GM12878 (cell line): ENCODE results near the gene C15orf61. TPM values are rescaled to one million over a fixed set of nuclear protein-coding genes. Genes with fewer than 3 reads are reported as not detected.

Source experiments
- BCL3 ChIP-seq: IDR thresholded peaks from 2 replicates; pipeline ENCODE4 v1.6.1; 2011; ENCODE audit warnings: borderline replicate concordance, low read depth, mild to moderate bottlenecking, moderate library complexity, low read length; ENCODE audit not compliant: insufficient read depth, poor library complexity, severe bottlenecking
- CUX1 ChIP-seq: IDR thresholded peaks from 2 replicates; pipeline ENCODE4 v1.6.1; 2012; ENCODE audit warnings: improper control_type of control experiment, low read depth, low read length; ENCODE audit not compliant: insufficient replicate concordance
- WRNIP1 ChIP-seq: IDR thresholded peaks from 2 replicates; pipeline ENCODE4 v1.6.1; 2011; ENCODE audit warnings: low read depth, low read length, improper control_type of control experiment, borderline replicate concordance
- polyA plus RNA-seq, 11 experiments: library from polyadenylated mRNA; depleted of rRNA in 4 of 11; unstranded in 6 of 11; stranded (reverse) in 5 of 11; fragments of >200 nt; fragmentation: Nextera tagmentation in 4 of 11; fragmentation: Illumina TruSeq in 1 of 11; extraction: Ambion mirVana in 4 of 11; extraction: Trizol in 1 of 11; gene quantifications; 1 replicate in 1 of 11; 2 replicates in 10 of 11; pipeline versions ENCODE4 v1.2.1 to v1.2.3, GENCODE V29; 2011 to 2016; ENCODE audit warnings: inconsistent platforms in 2 of 11, missing spikeins in 2 of 11, low read depth in 1 of 11
- total RNA-seq, 4 experiments: library from RNA; depleted of rRNA in 3 of 4; stranded (reverse); fragments of >200 nt in 3 of 4; fragmentation: Illumina TruSeq in 1 of 4; extraction: Trizol in 1 of 4; gene quantifications; 2 replicates each; pipeline versions ENCODE4 v1.2.1 to v1.2.3, GENCODE V29; 2013 to 2021
- TF ChIP-seq, protein P1 (sequence below): fragments of 450-650 bp; IDR thresholded peaks from 2 replicates; pipeline ENCODE4 v1.6.1; 2017; ENCODE audit warnings: antibody characterized with exemption, mild to moderate bottlenecking, moderate library complexity

Gene C15orf61
- total and polyA plus RNA-seq, 10 of the 15 experiments (the other 5 are each of a cell fraction or from before 2014, with no cell fraction given), result 1.4 to 8.7 (median 4.3) TPM

DNA sequence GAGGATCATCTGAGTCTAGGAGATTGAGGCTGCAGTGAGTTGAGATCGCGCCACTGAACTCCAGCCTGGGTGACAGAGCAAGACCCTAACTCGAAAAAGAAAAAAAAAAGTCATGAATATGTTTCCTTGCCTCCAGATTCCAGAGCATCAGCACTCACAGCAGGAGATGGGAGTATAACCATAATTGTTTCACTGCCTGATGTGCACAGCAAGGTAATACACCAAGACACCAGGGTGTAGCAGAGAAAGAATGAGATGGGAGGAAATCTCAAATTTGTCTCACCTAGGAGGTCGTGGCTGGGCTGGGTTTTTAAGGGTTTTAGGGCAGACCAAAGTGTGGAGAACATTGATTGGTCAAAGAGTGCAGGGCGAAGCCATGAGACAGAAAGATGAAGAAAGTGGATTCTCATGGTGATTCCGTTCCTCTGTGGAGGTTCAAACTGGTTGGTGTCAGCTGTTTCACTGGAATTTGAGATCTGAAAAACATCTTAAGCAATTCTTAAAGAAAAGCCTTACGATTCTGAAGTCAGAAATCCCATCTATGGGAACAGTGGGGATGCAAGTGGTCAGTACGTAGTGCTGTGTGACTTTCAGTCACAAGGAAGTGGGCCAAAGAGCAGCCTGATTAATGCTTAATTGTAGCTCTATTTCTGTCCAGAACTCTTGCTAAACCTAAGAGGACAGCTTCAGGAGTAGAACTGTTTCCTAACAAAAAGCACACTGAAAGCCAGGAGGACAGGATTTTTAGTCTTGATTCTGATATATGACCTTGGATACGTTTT is 7.8 kb upstream of the C15orf61 start (continued):
- TF ChIP-seq BCL3 (no peak), CUX1 (no peak), WRNIP1 (no peak)
- TF ChIP-seq, protein P1, sequence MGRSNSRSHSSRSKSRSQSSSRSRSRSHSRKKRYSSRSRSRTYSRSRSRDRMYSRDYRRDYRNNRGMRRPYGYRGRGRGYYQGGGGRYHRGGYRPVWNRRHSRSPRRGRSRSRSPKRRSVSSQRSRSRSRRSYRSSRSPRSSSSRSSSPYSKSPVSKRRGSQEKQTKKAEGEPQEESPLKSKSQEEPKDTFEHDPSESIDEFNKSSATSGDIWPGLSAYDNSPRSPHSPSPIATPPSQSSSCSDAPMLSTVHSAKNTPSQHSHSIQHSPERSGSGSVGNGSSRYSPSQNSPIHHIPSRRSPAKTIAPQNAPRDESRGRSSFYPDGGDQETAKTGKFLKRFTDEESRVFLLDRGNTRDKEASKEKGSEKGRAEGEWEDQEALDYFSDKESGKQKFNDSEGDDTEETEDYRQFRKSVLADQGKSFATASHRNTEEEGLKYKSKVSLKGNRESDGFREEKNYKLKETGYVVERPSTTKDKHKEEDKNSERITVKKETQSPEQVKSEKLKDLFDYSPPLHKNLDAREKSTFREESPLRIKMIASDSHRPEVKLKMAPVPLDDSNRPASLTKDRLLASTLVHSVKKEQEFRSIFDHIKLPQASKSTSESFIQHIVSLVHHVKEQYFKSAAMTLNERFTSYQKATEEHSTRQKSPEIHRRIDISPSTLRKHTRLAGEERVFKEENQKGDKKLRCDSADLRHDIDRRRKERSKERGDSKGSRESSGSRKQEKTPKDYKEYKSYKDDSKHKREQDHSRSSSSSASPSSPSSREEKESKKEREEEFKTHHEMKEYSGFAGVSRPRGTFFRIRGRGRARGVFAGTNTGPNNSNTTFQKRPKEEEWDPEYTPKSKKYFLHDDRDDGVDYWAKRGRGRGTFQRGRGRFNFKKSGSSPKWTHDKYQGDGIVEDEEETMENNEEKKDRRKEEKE, result no peak
